Limb (tissue), 2 donors: Measurements from ENCODE around the gene ZNF724.
"Not testable (repeated sequence)": the region's sequence is repeated elsewhere in the genome, so short reads cannot be mapped to it uniquely, and the experiment has no call there.

Experiments
- DNase-seq, 2 donors: peaks; one replicate each; pipeline ENCODE4 v3.0.0-alpha.2; 2016; ENCODE audit errors: extremely low spot score in 2 of 2

Gene ZNF724

GRCh38 chr19:23253256-23253655 is 3.1 kb upstream of the ZNF724 start:
- DNase-seq, result not testable (repeated sequence)

- no peak for DNase-seq
These were observed 8.8 kb downstream of the ZNF724 start for GRCh38 chr19:23241419-23241818.

- DNase-seq, result no peak
These were observed 27.1 kb downstream of the ZNF724 start for GRCh38 chr19:23222998-23223652.

GRCh38 chr19:23203841-23204344 is 46.3 kb downstream of the ZNF724 start:
- no peak for DNase-seq

GRCh38 chr19:23190341-23190740 is 59.9 kb downstream of the ZNF724 start:
- no peak for DNase-seq

- no peak for DNase-seq
These were observed 66.9 kb downstream of the ZNF724 start for GRCh38 chr19:23183251-23183650.
